Medulla oblongata (tissue), 1 donor: ENCODE measurements around the gene SLC30A2.
A peak's percentile ranks its signal among the peaks of the same experiment; 100 is the strongest.

Experiments
- DNase-seq: peaks from one replicate; pipeline ENCODE4 v3.0.0-alpha.2; 2015; ENCODE audit errors: extremely low spot score

The SLC30A2 gene

GRCh38 chr1:26041978-26042377 lies 3.9 kb downstream of the SLC30A2 start:
- no peak for DNase-seq

GRCh38 chr1:26041401-26041800 lies 4.5 kb downstream of the SLC30A2 start:
- no peak for DNase-seq

GRCh38 chr1:26038904-26039303 lies 7.0 kb downstream of the SLC30A2 start:
- DNase-seq = no peak

- DNase-seq = no peak
These were observed 7.4 kb downstream of the SLC30A2 start for GRCh38 chr1:26038477-26038876.

GRCh38 chr1:26037904-26038303 lies 8.0 kb downstream of the SLC30A2 start:
- DNase-seq = no peak

GRCh38 chr1:26036756-26037281 lies 9.1 kb downstream of the SLC30A2 start:
- no peak for DNase-seq

GRCh38 chr1:26035959-26036755 lies 9.8 kb downstream of the SLC30A2 start:
- DNase-seq = peak; percentile 87

- DNase-seq = peak; percentile 95
These were observed 10.5 kb downstream of the SLC30A2 start for GRCh38 chr1:26035203-26035958.

GRCh38 chr1:26034504-26035202 lies 11.3 kb downstream of the SLC30A2 start:
- no peak for DNase-seq

GRCh38 chr1:26032656-26033357 lies 13.1 kb downstream of the SLC30A2 start:
- DNase-seq = no peak

- DNase-seq = no peak
These were observed 14.2 kb downstream of the SLC30A2 start for GRCh38 chr1:26031611-26032220.

GRCh38 chr1:26031196-26031595 lies 14.7 kb downstream of the SLC30A2 start:
- no peak for DNase-seq

GRCh38 chr1:26029864-26030481 lies 15.9 kb downstream of the SLC30A2 start:
- DNase-seq = no peak

GRCh38 chr1:26029054-26029863 lies 16.7 kb downstream of the SLC30A2 start:
- DNase-seq = no peak

GRCh38 chr1:26028490-26028980 lies 17.4 kb downstream of the SLC30A2 start:
- no peak for DNase-seq

GRCh38 chr1:26027716-26028489 lies 18.0 kb downstream of the SLC30A2 start:
- DNase-seq = no peak

- DNase-seq = no peak
These were observed 20.4 kb downstream of the SLC30A2 start for GRCh38 chr1:26025517-26025916.

GRCh38 chr1:26025060-26025459 lies 20.9 kb downstream of the SLC30A2 start:
- DNase-seq = no peak

GRCh38 chr1:26023826-26024225 lies 22.1 kb downstream of the SLC30A2 start:
- no peak for DNase-seq
